Measurements from ENCODE around the gene NRDE2.

- TF ChIP-seq, protein P1, sequence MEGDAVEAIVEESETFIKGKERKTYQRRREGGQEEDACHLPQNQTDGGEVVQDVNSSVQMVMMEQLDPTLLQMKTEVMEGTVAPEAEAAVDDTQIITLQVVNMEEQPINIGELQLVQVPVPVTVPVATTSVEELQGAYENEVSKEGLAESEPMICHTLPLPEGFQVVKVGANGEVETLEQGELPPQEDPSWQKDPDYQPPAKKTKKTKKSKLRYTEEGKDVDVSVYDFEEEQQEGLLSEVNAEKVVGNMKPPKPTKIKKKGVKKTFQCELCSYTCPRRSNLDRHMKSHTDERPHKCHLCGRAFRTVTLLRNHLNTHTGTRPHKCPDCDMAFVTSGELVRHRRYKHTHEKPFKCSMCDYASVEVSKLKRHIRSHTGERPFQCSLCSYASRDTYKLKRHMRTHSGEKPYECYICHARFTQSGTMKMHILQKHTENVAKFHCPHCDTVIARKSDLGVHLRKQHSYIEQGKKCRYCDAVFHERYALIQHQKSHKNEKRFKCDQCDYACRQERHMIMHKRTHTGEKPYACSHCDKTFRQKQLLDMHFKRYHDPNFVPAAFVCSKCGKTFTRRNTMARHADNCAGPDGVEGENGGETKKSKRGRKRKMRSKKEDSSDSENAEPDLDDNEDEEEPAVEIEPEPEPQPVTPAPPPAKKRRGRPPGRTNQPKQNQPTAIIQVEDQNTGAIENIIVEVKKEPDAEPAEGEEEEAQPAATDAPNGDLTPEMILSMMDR (IDR thresholded peaks at IDR 0.05): no peak
- TF ChIP-seq POLR2A (IDR thresholded peaks at IDR 0.05): no peak
- no peak for TF ChIP-seq POLR2AphosphoS5 (IDR thresholded peaks at IDR 0.05)
Observed at GRCh38 chr14:90295870-90296516, 35.7 kb downstream of the NRDE2 start.
